DND-41 (cell line): Measurements from ENCODE around the gene PROCR.

Source experiments
- ATAC-seq: fragments of 200-7000 bp; cut with Tn5 transposase; 3 replicates; pipeline ENCODE4 v1.9.1; 2021; ENCODE audit warnings: low read depth; ENCODE audit not compliant: insufficient read depth
- DNase-seq: peaks from one replicate; pipeline ENCODE4 v3.0.0-alpha.2; 2020
- H2AFZ ChIP-seq: 2 replicates; pipeline ENCODE4 v1.6.0; 2012; ENCODE audit warnings: low read depth, low read length
- H3K27ac ChIP-seq: 2 replicates; pipeline ENCODE4 v1.5.1; 2012; ENCODE audit warnings: low read length, inconsistent platforms
- H3K27me3 ChIP-seq: fragments of 200-600 bp; sonication (generic); 2 replicates; pipeline ENCODE4 v1.6.0; 2012; ENCODE audit warnings: low read length, mild to moderate bottlenecking, inconsistent platforms; ENCODE audit not compliant: insufficient read depth, poor library complexity
- H3K36me3 ChIP-seq: 2 replicates; pipeline ENCODE4 v1.5.1; 2012; ENCODE audit warnings: low read length, inconsistent platforms; ENCODE audit not compliant: insufficient read depth
- H3K4me1 ChIP-seq: 2 replicates; pipeline ENCODE4 v1.5.1; 2012; ENCODE audit warnings: mild to moderate bottlenecking, low read length; ENCODE audit not compliant: insufficient read depth
- H3K4me2 ChIP-seq: 2 replicates; pipeline ENCODE4 v1.6.0; 2012; ENCODE audit warnings: mild to moderate bottlenecking, moderate library complexity, low read length, inconsistent platforms; ENCODE audit not compliant: insufficient read depth
- H3K4me3 ChIP-seq, 2 experiments: fragments of 200-600 bp in 1 of 2; shearing (Covaris generic) in 1 of 2; 2 replicates each; pipeline ENCODE4 v1.5.1; 2012 to 2016; ENCODE audit warnings: inconsistent platforms in 2 of 2, low read length in 2 of 2, mild to moderate bottlenecking in 2 of 2, low read depth in 1 of 2, moderate library complexity in 1 of 2
- H3K79me2 ChIP-seq: 2 replicates; pipeline ENCODE4 v1.6.0; 2012; ENCODE audit warnings: low read length, inconsistent platforms; ENCODE audit not compliant: insufficient read depth
- H3K9ac ChIP-seq: 2 replicates; pipeline ENCODE4 v1.6.0; 2012; ENCODE audit warnings: low read depth, mild to moderate bottlenecking, inconsistent platforms, low read length, moderate library complexity
- H3K9me3 ChIP-seq: 2 replicates; pipeline ENCODE4 v1.5.1; 2012; ENCODE audit warnings: low read length, moderate library complexity, mild to moderate bottlenecking, inconsistent platforms; ENCODE audit not compliant: insufficient read depth, severe bottlenecking
- H4K20me1 ChIP-seq: 2 replicates; pipeline ENCODE4 v1.6.0; 2012; ENCODE audit warnings: low read length; ENCODE audit not compliant: insufficient read depth
- EZH2 ChIP-seq: IDR thresholded peaks from 3 replicates; pipeline ENCODE4 v1.6.1; 2012; ENCODE audit warnings: borderline replicate concordance, low read depth, mild to moderate bottlenecking, moderate library complexity, low read length, inconsistent platforms; ENCODE audit not compliant: severe bottlenecking
- TF ChIP-seq, protein P1 (sequence below): IDR thresholded peaks from 2 replicates; pipeline ENCODE4 v1.5.1; 2012; ENCODE audit warnings: borderline replicate concordance, low read length, moderate library complexity, mild to moderate bottlenecking; ENCODE audit not compliant: poor library complexity, severe bottlenecking; ENCODE audit errors: extremely low read depth

PROCR gene

DNA sequence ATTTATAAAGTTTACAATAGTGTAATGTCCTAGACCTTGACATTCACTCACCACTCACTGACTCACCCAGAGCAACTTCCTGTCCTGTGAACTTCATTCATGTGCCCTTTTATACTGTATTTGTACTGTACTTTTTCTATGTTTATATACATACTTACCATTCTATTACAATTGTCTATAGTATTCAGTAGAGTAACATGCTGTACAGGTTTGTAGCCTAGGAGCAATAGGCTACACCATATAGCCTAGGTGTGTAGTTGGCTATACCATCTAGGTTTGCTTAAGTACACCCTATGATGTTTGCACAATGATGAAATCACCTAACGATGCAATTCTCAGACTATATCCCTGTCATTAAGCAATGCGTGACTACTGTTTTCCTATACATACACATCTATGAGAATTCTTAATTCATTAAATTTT, 42.2 kb upstream of the PROCR start:
- DNase-seq (no peak), ATAC-seq (no peak)
- Histone ChIP-seq H3K4me3 (no peak overlapping the region), H3K27ac (no peak overlapping the region), H2AFZ (no peak overlapping the region), H3K36me3 (peaks cover 70% of the 10 kb centered on the region), H3K4me1 (no peaks in the 10 kb centered on the region), H4K20me1 (no peaks in the 10 kb centered on the region), H3K9me3 (no peaks in the 10 kb centered on the region), H3K4me2 (no peak overlapping the region), H3K9ac (no peak overlapping the region), H3K79me2 (no peaks in the 10 kb centered on the region), H3K27me3 (no peaks in the 10 kb centered on the region)
- TF ChIP-seq, protein P1, sequence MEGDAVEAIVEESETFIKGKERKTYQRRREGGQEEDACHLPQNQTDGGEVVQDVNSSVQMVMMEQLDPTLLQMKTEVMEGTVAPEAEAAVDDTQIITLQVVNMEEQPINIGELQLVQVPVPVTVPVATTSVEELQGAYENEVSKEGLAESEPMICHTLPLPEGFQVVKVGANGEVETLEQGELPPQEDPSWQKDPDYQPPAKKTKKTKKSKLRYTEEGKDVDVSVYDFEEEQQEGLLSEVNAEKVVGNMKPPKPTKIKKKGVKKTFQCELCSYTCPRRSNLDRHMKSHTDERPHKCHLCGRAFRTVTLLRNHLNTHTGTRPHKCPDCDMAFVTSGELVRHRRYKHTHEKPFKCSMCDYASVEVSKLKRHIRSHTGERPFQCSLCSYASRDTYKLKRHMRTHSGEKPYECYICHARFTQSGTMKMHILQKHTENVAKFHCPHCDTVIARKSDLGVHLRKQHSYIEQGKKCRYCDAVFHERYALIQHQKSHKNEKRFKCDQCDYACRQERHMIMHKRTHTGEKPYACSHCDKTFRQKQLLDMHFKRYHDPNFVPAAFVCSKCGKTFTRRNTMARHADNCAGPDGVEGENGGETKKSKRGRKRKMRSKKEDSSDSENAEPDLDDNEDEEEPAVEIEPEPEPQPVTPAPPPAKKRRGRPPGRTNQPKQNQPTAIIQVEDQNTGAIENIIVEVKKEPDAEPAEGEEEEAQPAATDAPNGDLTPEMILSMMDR = no peak
- TF ChIP-seq EZH2 = no peak

DNA sequence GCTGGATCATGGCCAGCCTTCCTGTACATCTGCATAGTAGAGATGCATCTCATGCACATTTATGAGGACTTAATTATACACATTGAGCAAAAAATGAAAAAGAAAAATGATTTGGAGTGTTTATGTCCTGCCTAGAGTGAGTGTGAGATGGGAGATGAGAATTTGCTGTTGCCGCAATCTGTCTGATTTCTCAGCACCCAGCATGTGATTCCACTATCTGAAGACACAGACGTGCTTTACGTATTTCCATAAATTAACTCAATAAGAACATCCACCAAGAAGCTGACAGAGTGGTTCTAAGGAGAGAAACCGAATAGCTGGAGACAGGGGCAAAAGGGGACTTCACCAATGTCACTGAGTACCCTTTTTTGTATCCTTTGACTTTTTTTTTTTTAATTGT, 39.9 kb upstream of the PROCR start:
- Histone ChIP-seq H2AFZ (no peak overlapping the region), H3K27me3 (no peaks in the 10 kb centered on the region), H3K36me3 (peaks cover 75% of the 10 kb centered on the region), H3K27ac (no peak overlapping the region), H3K9ac (no peak overlapping the region), H3K4me1 (no peaks in the 10 kb centered on the region), H3K4me3 (no peak overlapping the region), H3K79me2 (no peaks in the 10 kb centered on the region), H3K9me3 (no peaks in the 10 kb centered on the region), H4K20me1 (no peaks in the 10 kb centered on the region), H3K4me2 (no peak overlapping the region)
- no peak for ATAC-seq
- TF ChIP-seq, protein P1 = no peak
- no peak for TF ChIP-seq EZH2
- DNase-seq = no peak

DNA sequence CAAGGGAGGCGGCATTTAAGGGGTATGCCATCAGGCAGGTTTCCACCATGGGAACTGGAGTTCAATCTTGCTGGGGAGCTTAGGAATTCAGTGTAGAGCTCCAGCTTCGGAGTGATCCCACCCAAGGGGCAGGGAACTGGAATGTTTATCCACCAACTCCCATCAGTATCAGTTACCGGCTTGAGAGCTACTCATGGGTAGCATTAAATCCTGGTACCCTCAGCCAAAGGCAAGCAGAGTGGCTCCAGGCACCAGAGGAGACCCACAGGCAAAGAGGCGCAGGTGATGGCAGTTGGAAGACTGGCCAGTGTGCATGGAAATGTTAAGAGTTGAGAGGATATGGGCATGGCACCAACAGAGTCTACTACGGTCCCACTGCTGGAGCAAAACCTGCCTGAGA, 38.8 kb upstream of the PROCR start:
- H2AFZ ChIP-seq = no peak overlapping the region
- DNase-seq = no peak
- no peak overlapping the region for H3K9ac ChIP-seq
- no peak for ATAC-seq
- no peaks in the 10 kb centered on the region for H3K27me3 ChIP-seq
- no peak overlapping the region for H3K27ac ChIP-seq
- no peaks in the 10 kb centered on the region for H3K9me3 ChIP-seq
- no peak for TF ChIP-seq EZH2
- TF ChIP-seq, protein P1 = no peak
- H3K4me1 ChIP-seq = no peaks in the 10 kb centered on the region
- H3K4me2 ChIP-seq = no peak overlapping the region
- H3K79me2 ChIP-seq = no peaks in the 10 kb centered on the region
- H4K20me1 ChIP-seq = no peaks in the 10 kb centered on the region
- H3K36me3 ChIP-seq = peaks cover 77% of the 10 kb centered on the region
- no peak overlapping the region for H3K4me3 ChIP-seq

DNA sequence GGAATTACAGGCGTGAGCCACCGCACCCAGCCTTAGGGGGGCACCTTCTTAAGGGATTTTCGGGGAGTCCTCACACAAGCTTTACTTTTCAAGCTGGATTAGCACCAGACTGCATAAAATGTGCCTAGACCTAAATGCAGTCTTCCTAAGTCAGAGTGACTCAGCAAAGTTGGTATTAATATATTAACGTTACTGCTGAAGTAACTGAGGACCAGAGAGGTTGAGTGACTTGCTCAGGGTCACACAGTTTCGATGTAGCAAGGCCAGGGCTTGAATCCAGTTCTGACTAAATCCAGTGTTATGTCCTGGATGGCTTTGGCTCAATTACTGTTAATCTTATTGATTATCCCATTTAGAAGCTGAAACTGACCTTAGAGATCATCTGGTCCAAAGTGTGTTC, 38.1 kb upstream of the PROCR start:
- TF ChIP-seq, protein P1 = no peak
- no peak for TF ChIP-seq EZH2
- H3K79me2 ChIP-seq = no peaks in the 10 kb centered on the region
- ATAC-seq (no peak), DNase-seq (no peak)
- no peaks in the 10 kb centered on the region for H4K20me1 ChIP-seq
- no peak overlapping the region for H3K4me2 ChIP-seq
- no peak overlapping the region for H3K4me3 ChIP-seq
- H3K4me1 ChIP-seq = no peaks in the 10 kb centered on the region
- no peak overlapping the region for H3K27ac ChIP-seq
- no peaks in the 10 kb centered on the region for H3K27me3 ChIP-seq
- H3K9ac ChIP-seq = no peak overlapping the region
- H3K36me3 ChIP-seq = peaks cover 77% of the 10 kb centered on the region
- H3K9me3 ChIP-seq = no peaks in the 10 kb centered on the region
- no peak overlapping the region for H2AFZ ChIP-seq
